Central memory CD8-positive, alpha-beta T cell (primary cell): ENCODE measurements around the gene LRRC14B.

ENCODE experiments used
- ATAC-seq: fragments of 150-1000 bp; cut with Tn5 transposase; replicated peaks from 2 replicates; pipeline ENCODE4 v1.10.0; 2022; ENCODE audit warnings: mild to moderate bottlenecking, moderate FRiP score, moderate number of reproducible peaks; ENCODE audit not compliant: poor library complexity, severe bottlenecking; ENCODE audit errors: extremely low read depth
- DNase-seq, 2 donors: peaks; one replicate each; pipeline ENCODE4 v3.0.0; 2021; ENCODE audit warnings: low spot score in 2 of 2
- H3K27ac Mint-ChIP-seq: one replicate; pipeline ENCODE4 v1.8.0; 2022; ENCODE audit warnings: low read depth, mild to moderate bottlenecking, moderate library complexity, mixed read lengths
- H3K27me3 Mint-ChIP-seq: one replicate; pipeline ENCODE4 v1.8.0; 2022; ENCODE audit warnings: mixed read lengths
- H3K36me3 Mint-ChIP-seq: one replicate; pipeline ENCODE4 v1.8.0; 2022; ENCODE audit warnings: mild to moderate bottlenecking, moderate library complexity, mixed read lengths; ENCODE audit not compliant: insufficient read depth
- H3K4me1 Mint-ChIP-seq: one replicate; pipeline ENCODE4 v1.8.0; 2022; ENCODE audit warnings: mixed read lengths
- H3K4me3 Mint-ChIP-seq: one replicate; pipeline ENCODE4 v1.8.0; 2022; ENCODE audit warnings: mild to moderate bottlenecking, moderate library complexity, mixed read lengths
- H3K9me3 Mint-ChIP-seq: one replicate; pipeline ENCODE4 v1.8.0; 2022; ENCODE audit warnings: mixed read lengths

Gene LRRC14B

DNA sequence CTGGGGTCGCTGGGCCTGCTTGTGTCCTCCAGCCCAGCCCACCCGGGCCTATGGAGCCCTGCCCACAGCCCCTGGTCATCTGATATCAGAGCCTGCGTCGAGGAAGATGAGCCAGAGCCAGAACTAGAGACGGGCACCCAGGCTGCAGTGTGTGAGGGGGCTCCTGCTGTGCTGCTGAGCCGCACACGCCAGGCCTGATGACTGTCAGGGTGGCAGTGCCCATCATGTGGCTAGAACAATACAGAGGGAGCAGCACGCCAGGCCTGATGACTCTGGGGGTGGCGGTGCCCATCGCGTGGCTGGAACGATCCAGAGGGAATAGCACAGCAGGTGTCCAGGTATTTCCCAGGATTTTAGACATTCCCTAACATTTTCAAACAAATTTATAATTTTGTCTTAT, 9.2 kb upstream of the LRRC14B start:
- Mint-ChIP-seq H3K27me3 (peaks cover 48% of the 10 kb centered on the region), H3K9me3 (no peaks in the 10 kb centered on the region), H3K4me1 (no peaks in the 10 kb centered on the region), H3K4me3 (no peak overlapping the region), H3K27ac (no peak overlapping the region), H3K36me3 (no peaks in the 10 kb centered on the region)
- ATAC-seq: no peak
- DNase-seq: no peak

GRCh38 chr5:184471-184870, 6.8 kb upstream of the LRRC14B start:
- Mint-ChIP-seq H3K36me3 (no peaks in the 10 kb centered on the region), H3K9me3 (no peaks in the 10 kb centered on the region), H3K4me3 (no peak overlapping the region), H3K27ac (no peak overlapping the region), H3K27me3 (peaks cover 34% of the 10 kb centered on the region), H3K4me1 (peaks cover 7% of the 10 kb centered on the region)
- ATAC-seq: no peak
- DNase-seq: no peak

DNA sequence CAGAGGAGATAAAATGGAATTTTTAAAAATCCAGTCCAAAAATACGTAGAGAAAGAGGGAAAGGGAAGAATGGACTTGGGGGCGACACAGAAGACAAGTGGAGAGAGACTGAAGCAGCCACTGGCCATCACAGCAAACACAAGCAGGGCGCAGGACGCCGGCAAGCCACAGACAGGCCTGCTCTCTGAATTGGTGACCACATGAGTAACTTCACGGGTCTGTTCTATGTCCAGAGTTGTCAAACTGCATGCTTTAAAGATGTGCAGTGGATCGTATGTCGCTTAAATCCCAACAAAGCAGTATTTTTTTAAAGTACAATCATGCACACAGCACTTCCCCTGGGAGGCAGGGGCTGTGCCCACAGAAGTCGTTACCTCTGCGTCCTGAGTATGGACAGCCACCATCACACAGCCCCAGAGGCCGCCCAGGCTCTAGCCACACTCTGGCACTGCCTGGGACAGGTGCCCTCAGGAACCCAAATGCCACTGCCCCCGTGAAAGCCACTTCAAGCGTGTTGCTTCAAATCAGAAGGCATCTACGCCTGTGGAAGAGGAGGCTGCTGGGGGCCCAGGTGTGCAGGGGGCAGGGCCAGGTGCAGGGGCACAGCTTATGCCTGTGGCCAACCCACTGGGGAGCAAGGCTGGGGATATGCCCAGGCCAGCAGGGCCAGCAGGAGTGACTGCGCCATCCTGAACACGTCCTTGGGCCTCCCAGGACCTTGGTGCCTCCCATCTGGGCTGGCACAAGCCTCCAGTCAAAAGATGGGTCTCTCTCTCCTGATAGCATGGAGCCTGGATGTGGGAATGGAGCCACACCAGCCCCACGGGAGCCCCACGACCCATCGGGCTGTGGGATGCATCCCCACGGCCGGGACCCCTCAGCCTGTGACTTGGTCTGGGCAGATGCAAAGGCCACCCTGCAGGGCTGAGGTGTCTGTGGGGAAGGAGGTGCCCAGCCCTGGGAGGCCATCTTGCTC, 5.9 kb upstream of the LRRC14B start:
- DNase-seq (no peak), ATAC-seq (no peak)
- peaks cover 7% of the 10 kb centered on the region for H3K4me1 Mint-ChIP-seq
- H3K9me3 Mint-ChIP-seq: no peaks in the 10 kb centered on the region
- H3K27ac Mint-ChIP-seq: no peak overlapping the region
- no peaks in the 10 kb centered on the region for H3K36me3 Mint-ChIP-seq
- no peak overlapping the region for H3K4me3 Mint-ChIP-seq
- peaks cover 32% of the 10 kb centered on the region for H3K27me3 Mint-ChIP-seq

DNA sequence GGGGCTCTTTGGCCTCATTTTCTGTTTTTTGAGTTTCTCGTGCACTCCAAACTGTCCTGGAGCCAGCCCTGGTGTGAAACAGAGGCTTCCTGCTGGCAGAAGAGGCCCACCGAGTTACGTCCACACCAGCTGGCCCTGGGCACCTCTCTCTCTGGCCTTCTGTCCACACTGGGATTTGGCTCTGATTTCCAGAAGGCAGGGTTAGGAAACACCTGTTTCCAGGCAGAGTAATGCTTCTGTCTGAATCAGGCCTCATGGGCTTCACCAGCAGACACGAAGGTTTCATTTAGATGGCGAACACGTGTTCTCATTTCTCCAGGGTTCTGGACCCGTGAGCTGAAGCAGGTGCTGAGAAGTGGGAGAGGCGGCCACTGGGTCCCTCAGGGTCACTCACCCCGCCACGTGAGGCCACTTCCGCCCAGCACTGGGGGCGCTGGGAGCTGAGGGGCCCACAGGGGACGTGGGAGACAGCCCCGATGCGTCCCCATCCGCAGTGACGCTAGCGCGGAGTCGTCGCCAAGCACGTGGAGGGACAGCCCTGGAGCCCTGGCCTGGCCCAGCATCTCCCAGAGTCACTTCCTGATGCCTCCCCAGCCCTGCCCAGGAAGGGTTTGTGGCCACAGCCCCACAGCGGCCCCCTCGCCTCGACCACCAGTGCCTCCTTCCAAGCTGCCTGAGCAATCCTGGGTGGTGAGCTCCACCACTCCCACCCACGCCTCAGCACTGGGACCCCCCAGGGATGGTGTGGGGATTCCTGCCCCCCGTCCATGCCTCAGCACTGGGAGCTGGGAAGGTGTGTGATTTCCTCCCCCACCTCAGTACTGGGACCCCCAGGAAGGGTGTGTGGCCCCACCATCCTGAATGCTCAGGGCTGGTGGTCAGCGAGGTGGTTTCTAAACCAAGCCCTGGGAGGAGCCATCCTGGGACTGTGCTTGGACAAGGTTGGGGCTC, 4.9 kb upstream of the LRRC14B start:
- Mint-ChIP-seq H3K4me1 (peaks cover 7% of the 10 kb centered on the region), H3K9me3 (no peaks in the 10 kb centered on the region), H3K27ac (no peak overlapping the region), H3K27me3 (peaks cover 27% of the 10 kb centered on the region), H3K4me3 (no peak overlapping the region), H3K36me3 (no peaks in the 10 kb centered on the region)
- DNase-seq: no peak
- ATAC-seq: no peak

- H3K27ac Mint-ChIP-seq: no peak overlapping the region
- DNase-seq: no peak
- H3K4me1 Mint-ChIP-seq: peaks cover 7% of the 10 kb centered on the region
- H3K36me3 Mint-ChIP-seq: no peaks in the 10 kb centered on the region
- H3K27me3 Mint-ChIP-seq: peaks cover 21% of the 10 kb centered on the region
- no peak overlapping the region for H3K4me3 Mint-ChIP-seq
- no peaks in the 10 kb centered on the region for H3K9me3 Mint-ChIP-seq
- no peak for ATAC-seq
These were observed 4.3 kb upstream of the LRRC14B start for GRCh38 chr5:187042-187431.

GRCh38 chr5:187617-188451, 3.5 kb upstream of the LRRC14B start:
- no peaks in the 10 kb centered on the region for H3K9me3 Mint-ChIP-seq
- DNase-seq (no peak), ATAC-seq (no peak)
- peaks cover 21% of the 10 kb centered on the region for H3K27me3 Mint-ChIP-seq
- peak overlapping the region; percentile 38 for H3K27ac Mint-ChIP-seq
- no peaks in the 10 kb centered on the region for H3K36me3 Mint-ChIP-seq
- no peak overlapping the region for H3K4me3 Mint-ChIP-seq
- H3K4me1 Mint-ChIP-seq: peaks cover 7% of the 10 kb centered on the region

- DNase-seq (peak; percentile 83 to 85), ATAC-seq (peak; percentile 93)
- Mint-ChIP-seq H3K4me1 (peaks cover 7% of the 10 kb centered on the region), H3K27me3 (peaks cover 21% of the 10 kb centered on the region), H3K36me3 (no peaks in the 10 kb centered on the region), H3K4me3 (peak overlapping the region; percentile 50), H3K9me3 (no peaks in the 10 kb centered on the region), H3K27ac (peak overlapping the region; percentile 38)
These were observed 2.5 kb upstream of the LRRC14B start for GRCh38 chr5:188488-189481.

DNA sequence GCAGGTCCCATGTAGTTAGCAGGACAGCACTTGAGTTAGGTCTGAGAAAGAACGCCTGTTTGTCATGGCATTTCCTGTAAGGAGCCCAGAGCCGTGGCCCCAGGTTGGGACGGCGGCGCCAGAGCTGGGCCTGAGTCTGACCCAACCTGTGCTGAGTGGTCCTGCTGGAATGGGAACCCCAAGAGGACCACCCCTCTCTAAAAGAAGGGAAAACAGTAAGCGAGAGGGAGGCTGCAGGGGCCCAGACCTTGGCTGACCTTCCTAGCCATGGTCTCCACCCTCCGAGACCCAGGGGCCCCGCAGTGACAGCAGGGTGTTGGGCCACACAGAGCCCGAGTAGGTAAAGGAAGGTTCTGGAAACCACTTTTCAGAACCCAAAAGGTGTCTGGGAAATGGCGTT, 1.8 kb upstream of the LRRC14B start:
- Mint-ChIP-seq H3K9me3 (no peaks in the 10 kb centered on the region), H3K36me3 (no peaks in the 10 kb centered on the region), H3K27ac (no peak overlapping the region), H3K4me3 (no peak overlapping the region), H3K27me3 (peaks cover 21% of the 10 kb centered on the region), H3K4me1 (peaks cover 7% of the 10 kb centered on the region)
- ATAC-seq (no peak), DNase-seq (no peak)

- Mint-ChIP-seq H3K4me1 (peaks cover 7% of the 10 kb centered on the region), H3K9me3 (no peaks in the 10 kb centered on the region), H3K4me3 (no peak overlapping the region), H3K36me3 (no peaks in the 10 kb centered on the region), H3K27ac (no peak overlapping the region), H3K27me3 (peaks cover 22% of the 10 kb centered on the region)
- ATAC-seq: no peak
- DNase-seq: no peak
These were observed 1.3 kb upstream of the LRRC14B start for GRCh38 chr5:189976-190365.

GRCh38 chr5:190366-191035, 794 bp upstream of the LRRC14B start:
- DNase-seq (no peak), ATAC-seq (no peak)
- Mint-ChIP-seq H3K4me1 (peaks cover 11% of the 10 kb centered on the region), H3K36me3 (no peaks in the 10 kb centered on the region), H3K27me3 (peaks cover 27% of the 10 kb centered on the region), H3K4me3 (no peak overlapping the region), H3K9me3 (no peaks in the 10 kb centered on the region), H3K27ac (no peak overlapping the region)
